GOT3 (cell line): ENCODE measurements around the gene BLCAP.
"Not testable (repeated sequence)": the region's sequence is repeated elsewhere in the genome, so short reads cannot be mapped to it uniquely, and the experiment has no call there.

Experiments
- DNase-seq: peaks from one replicate; lab custom pipeline; 2025; ENCODE audit warnings: mixed read lengths; lab: John Stamatoyannopoulos, UW

Gene BLCAP

DNA sequence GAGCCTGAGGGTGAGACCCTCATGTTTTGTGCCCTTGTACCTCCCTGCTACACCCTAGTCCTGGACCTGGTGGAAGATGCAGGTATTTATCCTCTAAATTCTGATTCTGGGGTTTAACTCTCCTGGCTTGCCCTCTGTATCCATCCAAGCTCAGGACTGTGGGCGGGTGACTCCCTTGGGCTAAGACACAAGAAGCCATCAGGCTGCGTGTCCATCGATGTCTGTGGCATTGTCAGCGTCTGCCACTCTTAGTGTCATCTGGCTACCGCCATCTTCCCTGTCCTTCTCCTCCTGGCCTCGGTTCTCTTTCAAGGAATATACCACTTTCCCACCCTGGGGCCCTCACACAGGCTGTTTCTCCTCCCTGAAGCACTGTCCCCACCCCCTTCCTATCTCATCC is 28.9 kb upstream of the BLCAP start:
- DNase-seq: no peak

DNA sequence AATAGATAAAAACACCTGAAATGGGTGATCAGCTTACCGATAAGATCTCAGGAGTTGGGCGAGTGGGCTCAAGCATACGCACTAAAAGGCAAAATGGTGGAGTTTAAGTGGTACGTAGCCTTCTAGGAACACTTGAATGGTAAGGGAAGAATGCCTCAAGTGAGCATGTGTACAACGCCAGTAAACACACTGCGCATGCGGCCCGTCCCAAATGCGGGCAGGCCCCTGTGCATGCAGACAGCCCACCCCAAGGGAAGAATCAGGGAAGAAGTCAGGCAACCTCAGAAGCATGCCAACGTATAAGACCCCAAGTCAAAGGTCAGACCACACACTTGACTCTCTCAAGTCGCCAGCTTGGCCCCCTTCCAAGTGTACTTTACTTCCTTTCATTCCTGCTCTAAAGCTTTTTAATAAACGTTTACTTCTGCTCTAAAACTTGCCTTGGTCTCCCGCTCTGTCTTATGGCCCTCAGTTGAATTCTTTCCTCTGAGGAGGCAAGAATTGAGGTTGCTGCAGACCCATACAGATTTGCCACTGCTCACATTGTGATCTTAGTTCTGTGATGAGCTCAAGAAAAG is 27.1 kb upstream of the BLCAP start:
- DNase-seq: not testable (repeated sequence)

DNA sequence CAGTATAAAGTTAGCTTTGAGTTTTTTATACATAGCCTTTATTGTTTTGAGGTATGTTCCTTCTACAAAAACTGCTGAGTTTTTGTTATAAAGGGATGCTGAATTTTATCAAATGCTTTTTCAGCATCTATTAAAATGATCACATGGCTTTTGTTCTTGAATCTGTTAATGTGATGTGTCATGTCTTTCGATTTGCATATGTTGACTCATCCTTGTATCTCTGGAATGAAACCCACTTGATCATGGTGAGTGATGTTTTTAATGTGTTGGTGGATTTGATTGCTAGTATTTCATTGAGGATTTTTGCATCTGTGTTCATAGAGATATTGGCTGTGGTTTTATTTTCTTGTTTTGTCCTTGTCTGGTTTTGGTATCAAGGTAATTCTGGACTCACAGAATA is 24.7 kb upstream of the BLCAP start:
- no peak for DNase-seq

- not testable (repeated sequence) for DNase-seq
Measured at GRCh38 chr20:37551660-37552059, 24.0 kb upstream of the BLCAP start.

DNA sequence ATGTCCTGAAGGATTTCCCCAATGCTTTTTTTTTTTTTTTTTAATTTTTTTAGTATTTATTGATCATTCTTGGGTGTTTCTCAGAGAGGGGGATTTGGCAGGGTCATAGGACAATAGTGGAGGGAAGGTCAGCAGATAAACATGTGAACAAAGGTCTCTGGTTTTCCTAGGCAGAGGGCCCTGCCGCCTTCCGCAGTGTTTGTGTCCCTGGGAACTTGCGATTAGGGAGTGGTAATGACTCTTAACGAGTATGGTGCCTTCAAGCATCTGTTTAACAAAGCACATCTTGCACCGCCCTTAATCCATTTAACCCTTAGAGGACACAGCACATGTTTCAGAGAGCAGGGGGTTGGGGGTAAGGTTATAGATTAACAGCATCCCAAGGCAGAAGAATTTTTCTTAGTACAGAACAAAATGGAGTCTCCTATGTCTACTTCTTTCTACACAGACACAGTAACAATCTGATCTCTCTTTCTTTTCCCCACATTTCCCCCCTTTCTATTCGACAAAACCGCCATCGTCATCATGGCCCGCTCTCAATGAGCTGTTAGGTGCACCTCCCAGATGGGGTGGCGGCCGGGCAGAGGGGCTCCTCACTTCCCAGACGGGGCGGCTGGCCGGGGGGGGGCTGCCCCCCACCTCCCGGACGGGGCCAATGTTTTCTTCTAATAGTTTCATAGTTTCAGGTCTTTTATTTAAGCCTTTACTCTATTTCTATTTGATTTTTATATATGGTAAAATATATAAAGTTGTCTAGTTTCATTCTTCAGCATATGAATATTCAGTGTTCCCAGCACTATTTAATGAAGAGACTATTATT is 22.6 kb upstream of the BLCAP start:
- not testable (repeated sequence) for DNase-seq

GRCh38 chr20:37547912-37548311 is 20.2 kb upstream of the BLCAP start:
- no peak for DNase-seq

- DNase-seq: no peak
Measured at GRCh38 chr20:37545516-37545915, 17.8 kb upstream of the BLCAP start.

DNA sequence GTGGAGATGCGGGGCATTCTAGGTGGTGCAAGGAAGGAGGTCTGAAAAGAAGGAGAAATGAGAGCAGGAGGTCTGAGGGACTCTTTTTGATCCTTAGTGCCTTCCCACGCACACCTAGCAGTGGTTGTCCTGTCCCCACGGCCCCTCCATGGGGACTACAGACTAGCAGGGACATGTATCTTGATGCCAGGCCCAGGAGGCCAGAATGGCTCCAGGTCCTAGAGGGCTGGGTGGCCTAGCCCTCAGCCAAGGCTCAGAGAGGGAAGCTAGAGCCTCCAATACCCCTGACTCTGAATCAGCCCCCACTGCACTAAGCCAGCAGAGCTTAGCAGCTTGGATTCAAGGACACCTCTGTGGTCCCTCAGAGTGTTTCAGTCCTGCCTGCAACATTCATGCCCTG is 16.7 kb upstream of the BLCAP start:
- DNase-seq: no peak

- DNase-seq: no peak
Measured at GRCh38 chr20:37543828-37544227, 16.2 kb upstream of the BLCAP start.

DNA sequence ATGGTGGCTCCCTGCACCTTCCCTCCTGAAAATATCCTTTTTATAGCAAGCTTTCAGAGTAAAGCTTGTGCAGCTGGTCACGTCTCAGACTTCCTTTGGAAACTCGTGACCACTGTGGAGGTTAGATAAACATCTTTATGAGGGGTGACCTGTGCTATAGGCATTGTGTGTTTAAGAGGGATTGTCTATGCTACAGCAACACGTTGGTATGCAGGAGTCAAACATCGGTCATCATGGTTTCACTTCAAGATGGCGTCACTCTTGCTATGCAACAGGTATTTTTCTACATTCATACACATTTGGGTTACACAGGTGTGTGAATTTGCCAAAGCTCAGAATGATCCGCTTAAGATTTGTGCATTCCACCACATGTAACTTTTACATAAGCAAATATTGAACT is 14.6 kb upstream of the BLCAP start:
- no peak for DNase-seq

GRCh38 chr20:37541326-37541725 is 13.7 kb upstream of the BLCAP start:
- no peak for DNase-seq

DNA sequence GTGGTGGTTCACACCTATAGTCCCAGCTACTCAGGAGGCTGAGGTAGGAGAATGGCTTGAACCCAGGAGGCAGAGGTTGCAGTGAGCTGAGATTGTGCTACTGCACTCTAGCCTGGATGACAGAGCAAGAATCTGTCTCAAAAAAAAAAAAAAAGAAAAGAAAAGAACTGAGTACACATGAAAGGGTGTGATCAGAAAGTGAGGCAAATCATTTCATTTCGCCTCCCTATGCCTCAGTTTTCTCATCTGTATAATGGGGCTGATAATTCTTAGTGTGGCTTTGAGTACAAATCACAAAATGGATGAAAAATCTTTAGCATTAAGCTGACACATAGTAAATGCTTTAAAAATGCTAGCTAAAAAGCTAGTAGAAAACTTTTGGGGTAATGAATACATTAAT is 13.2 kb upstream of the BLCAP start:
- DNase-seq: not testable (repeated sequence)

DNA sequence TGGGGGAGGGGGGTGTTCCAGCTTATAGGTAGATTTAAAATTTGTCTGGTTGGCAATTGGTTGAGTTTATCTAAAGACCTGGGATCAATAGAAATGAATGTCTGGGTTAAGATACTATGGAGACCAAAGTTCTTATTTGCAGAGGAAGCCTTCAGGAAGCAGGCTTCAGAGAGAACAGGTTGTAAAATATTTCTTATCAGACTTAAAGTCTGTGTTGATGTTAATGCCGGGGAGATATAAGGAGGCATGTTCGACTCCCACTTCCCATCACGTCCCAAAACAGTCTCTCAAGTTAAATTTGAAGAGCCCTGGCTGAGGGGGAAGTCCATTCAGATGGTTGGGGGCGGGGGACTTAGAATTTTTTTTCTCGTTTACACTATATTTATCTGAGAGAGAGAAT is 12.3 kb upstream of the BLCAP start:
- no peak for DNase-seq

- no peak for DNase-seq
Measured at GRCh38 chr20:37539424-37539823, 11.7 kb upstream of the BLCAP start.

GRCh38 chr20:37538003-37538402 is 10.3 kb upstream of the BLCAP start:
- no peak for DNase-seq

GRCh38 chr20:37537505-37537904 is 9.8 kb upstream of the BLCAP start:
- DNase-seq: no peak

DNA sequence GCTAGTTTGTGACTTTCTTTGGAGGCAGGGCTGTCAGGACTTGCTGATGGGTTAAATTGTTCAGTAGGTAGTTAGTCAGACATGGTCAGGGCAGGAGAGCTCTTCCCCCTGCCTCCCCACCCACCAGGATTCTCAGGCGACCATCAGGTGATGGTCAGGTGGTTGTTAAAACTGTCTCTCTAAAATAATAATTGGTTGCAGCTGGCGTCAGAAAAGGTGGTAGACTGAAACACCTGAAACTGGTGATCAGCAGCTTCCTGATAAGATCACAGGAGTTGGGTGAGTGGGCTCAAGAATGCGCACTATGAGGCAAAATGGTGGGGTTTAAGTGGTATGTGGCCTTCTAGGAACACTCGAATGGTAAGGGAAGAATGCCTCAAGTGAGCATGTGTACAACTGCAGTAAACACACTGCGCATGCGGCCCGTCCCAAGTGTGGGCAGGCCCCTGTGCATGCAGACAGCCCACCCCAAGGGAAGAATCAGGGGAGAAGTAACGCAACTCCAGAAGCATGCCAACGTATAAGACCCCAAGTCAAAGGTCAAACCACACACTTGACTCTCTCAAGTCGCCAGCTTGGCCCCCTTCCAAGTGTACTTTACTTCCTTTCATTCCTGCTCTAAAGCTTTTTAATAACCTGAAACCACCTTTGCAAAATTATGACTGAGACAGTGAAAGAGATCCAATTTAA is 7.9 kb upstream of the BLCAP start:
- DNase-seq: no peak

DNA sequence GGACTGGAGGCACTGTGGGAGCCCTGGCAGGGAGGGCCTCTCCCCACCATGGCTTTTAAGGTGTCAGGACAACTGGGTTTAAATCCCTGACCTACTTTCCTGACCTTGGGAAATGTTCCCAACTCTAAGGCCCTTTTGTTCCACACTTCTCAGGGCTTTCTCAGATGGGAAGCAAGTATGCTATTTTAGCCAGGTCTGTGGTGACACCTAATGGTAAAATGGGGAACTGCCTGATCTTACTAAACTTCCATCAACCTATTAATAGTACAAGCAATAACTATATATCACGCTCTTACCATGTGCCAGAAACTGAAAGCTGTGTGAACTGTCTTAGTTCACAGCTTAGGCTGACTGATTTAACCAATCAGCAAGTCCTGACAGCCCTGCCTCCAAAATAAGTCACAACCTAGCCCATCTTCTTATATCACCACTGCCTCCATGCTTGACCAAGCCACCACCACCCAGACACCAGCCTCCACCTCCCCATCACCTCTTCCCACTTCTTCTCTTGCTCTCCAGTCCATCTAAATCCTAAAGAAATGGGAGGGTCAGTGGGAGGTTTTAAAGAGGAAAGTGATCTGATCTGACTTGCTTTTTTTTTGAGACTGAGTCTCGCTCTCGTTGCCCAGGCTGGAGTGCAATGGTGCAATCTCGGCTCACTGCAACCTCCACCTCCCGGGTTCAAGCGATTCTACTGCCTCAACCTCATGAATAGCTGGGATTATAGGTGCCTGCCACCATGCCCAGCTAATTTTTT is 6.9 kb upstream of the BLCAP start:
- DNase-seq: peak; percentile 30

GRCh38 chr20:37533154-37533715 is 5.6 kb upstream of the BLCAP start:
- DNase-seq: no peak

GRCh38 chr20:37531856-37532255 is 4.2 kb upstream of the BLCAP start:
- DNase-seq: no peak

GRCh38 chr20:37530696-37531095 is 3.0 kb upstream of the BLCAP start:
- DNase-seq: no peak

DNA sequence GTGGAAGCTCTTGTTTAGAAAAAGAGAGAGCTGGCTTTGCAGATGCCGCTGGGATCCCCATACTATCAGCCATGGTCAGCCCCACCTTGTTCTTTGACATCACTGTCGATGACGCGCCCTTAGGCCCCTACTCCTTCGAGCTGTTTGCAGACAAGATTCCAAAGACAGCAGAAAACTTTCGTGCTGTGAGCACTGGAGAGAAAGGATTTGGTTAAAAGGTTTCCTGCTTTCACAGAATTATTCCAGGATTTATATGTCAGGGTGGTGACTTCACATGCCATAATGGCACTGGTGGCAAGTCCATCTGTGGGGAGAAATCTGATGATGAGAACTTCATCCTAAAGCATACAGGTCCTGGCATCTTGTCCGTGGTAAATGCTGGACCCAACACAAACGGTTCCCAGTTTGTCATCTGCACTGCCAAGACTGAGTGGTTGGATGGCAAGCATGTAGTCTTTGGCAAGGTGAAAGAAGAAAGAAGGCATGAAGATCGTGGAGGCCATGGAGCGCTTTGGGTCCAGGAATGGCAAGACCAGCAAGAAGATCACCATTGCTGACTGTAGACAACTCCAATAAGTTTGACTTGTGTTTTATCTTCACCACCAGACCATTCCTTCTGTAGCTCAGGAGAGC is 2.4 kb upstream of the BLCAP start:
- no peak for DNase-seq
